ENCODE results near the gene PCDHB9. TPM values are rescaled to one million over a fixed set of nuclear protein-coding genes. Genes with fewer than 3 reads are reported as not detected.

Gene PCDHB9
- total and polyA plus RNA-seq, 2 of the 4 experiments (the other 2 are of a cell fraction) = 0.10 to 0.18 TPM

DNA sequence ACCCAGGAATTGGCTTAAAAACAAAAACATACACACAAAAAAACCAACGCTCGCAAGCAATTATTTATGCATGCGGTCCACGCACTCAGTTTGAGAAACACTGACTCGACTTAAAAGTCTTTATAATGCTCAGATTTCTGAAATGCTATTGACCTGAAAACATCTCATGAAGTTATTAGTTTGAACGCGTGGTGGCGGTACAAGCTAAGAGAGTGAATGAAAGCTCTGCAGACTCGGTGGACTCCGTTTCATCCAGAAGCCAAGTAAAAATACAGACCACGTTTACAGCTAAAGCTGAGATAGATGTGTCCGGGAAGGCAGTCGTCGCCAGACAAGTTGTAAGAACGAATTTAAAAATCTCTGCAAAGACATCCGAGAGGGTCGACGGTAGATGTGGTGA is 37.1 kb upstream of the PCDHB9 start, which contains the start of gene PCDHB6:
PCDHB6 (plus strand) TSS at position 246 of the 400 bp plus-strand sequence. CDS start 201 bp downstream, outside the sequence.
- Histone ChIP-seq H2BK20ac (ENCODE audit: low read depth, low read length) (no peak within 1 kb of the TSS), H3K79me1 (ENCODE audit: low read depth in 1 of 2, low read length in 2 of 2) (no peaks in the 10 kb centered on the region), H3K4me2 (ENCODE audit: low read depth, low read length) (peak within 1 kb of the TSS; percentile 81; the same call in 1 of the 2 replicates), H3K9me1 (ENCODE audit: insufficient read depth, low read length) (no peaks in the 10 kb centered on the region), H2AFZ (replicated peaks; ENCODE audit: low read length, poor library complexity) (peak within 1 kb of the TSS; percentile 59), H3K4me1 (ENCODE audit: control insufficient read depth, insufficient read depth, low read length) (no peaks in the 10 kb centered on the region), H4K8ac (ENCODE audit: low read depth in 2 of 2, low read length in 2 of 2) (no peak within 1 kb of the TSS), H3K9ac (ENCODE audit: low read depth, low read length) (no peak within 1 kb of the TSS), H4K91ac (ENCODE audit: insufficient read depth, low read depth, low read length) (no peak within 1 kb of the TSS), H3K27ac (ENCODE audit: insufficient read depth, low read length) (no peak within 1 kb of the TSS), H2BK15ac (ENCODE audit: low read depth, low read length) (no peak within 1 kb of the TSS), H3K23ac (ENCODE audit: low read depth, low read length) (no peak within 1 kb of the TSS), H3K14ac (replicated peaks; ENCODE audit: low read depth, low read length) (no peak within 1 kb of the TSS), H3K4me3 (ENCODE audit: insufficient read depth, low read depth, low read length) (peak within 1 kb of the TSS; percentile 25), H4K5ac (ENCODE audit: low read depth, low read length) (no peak within 1 kb of the TSS), H3K18ac (ENCODE audit: low read depth, low read length) (no peak within 1 kb of the TSS), H3K4ac (ENCODE audit: low read depth, low read length) (no peak within 1 kb of the TSS), H3K27me3 (ENCODE audit: control insufficient read depth, insufficient read depth, low read length) (no peaks in the 10 kb centered on the region), H3K9me3 (ENCODE audit: control insufficient read depth, insufficient read depth, low read length) (peaks cover 13% of the 10 kb centered on the region; the same call in 1 of the 2 replicates), H2BK5ac (ENCODE audit: low read depth, low read length, poor library complexity, severe bottlenecking) (no peak within 1 kb of the TSS), H2BK120ac (ENCODE audit: low read depth, low read length) (no peak within 1 kb of the TSS), H2AK5ac (ENCODE audit: low read depth, low read length) (no peak within 1 kb of the TSS), H3K36me3 (ENCODE audit: control insufficient read depth, insufficient read depth, low read length) (no peaks in the 10 kb centered on the region), H3K56ac (ENCODE audit: extremely low read depth, insufficient read depth, low read length) (no peak within 1 kb of the TSS), H4K20me1 (ENCODE audit: insufficient read depth, low read length) (no peaks in the 10 kb centered on the region), H2AK9ac (replicated peaks; ENCODE audit: low read depth, low read length, poor library complexity) (no peak within 1 kb of the TSS)
- DNase-seq (peak; percentile 3), ATAC-seq (ENCODE audit: low read depth) (no peak)
- 12% methylated on average over 6 of the region's 18 CpGs; no CpG with 5 or more reads in 1 of the 2 experiments for WGBS, 2 experiments (ENCODE audit: extremely low coverage in 2 of 2, insufficient read length in 1 of 2)
- ChIA-PET POLR2A (ENCODE audit: unreplicated experiment) (no interaction called here), CTCF (no interaction called here)
- BruUV-seq (replicated peaks) = no TSS peak
- intact Hi-C loops (cut with micrococcal nuclease) (no loop called here), dilution Hi-C loops (cut with HindIII; ENCODE audit: low sequenced_read_pairs, unreplicated experiment) (no loop called here), in situ Hi-C loops (cut with MboI; ENCODE audit: low sequenced_read_pairs) (no loop called here)
- TF ChIP-seq MAZ (IDR thresholded peaks at IDR 0.05; ENCODE audit: borderline replicate concordance, low read depth, low read length) (no peak), BHLHE40 (IDR thresholded peaks at IDR 0.05; ENCODE audit: low read depth, low read length) (no peak), FOS (IDR thresholded peaks at IDR 0.05; ENCODE audit: low read depth, low read length) (no peak), RCOR1 (IDR thresholded peaks at IDR 0.05; ENCODE audit: insufficient replicate concordance, low read length) (no peak), NFE2L2 (IDR thresholded peaks at IDR 0.05; ENCODE audit: low read depth, low read length) (no peak)
